ENCODE data around the gene ZNF813.
"Not testable (repeated sequence)": the region's sequence is repeated elsewhere in the genome, so short reads cannot be mapped to it uniquely, and the experiment has no call there.

The ZNF813 gene

DNA sequence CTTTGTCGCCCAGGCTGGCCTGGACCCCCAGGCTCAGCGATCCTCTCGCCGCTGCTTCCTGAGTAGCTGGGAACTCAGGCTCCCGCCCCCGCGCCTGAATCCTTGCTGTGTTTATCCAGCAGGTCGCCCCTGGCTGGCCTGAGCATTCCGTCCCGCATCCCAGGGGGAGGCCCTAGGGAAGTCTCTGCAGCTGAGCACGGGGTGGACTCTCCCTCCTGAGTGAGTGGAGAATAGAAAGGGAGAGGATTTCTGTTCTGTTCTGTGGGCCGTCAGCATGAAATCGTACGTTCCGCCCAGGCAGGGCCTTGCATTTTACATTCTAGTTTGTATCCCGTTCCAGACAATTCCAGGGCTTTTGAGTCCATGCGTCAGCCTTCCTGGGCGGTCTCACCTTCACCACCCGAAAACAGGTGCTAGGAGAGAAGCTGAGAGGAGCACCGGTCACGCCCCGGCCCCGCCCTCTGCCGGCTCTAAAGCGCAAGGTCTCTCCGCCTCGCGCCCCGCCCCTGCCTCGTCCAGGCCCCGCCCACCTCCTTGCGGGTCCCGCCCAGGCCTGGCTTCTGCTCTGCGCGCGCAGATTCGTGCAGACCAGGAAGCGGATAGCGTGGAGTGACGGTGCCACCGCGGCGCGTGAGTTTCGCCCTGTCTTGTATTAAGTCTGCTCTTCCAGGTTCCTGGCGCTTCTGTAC lies 36.0 kb upstream of the ZNF813 start, which contains the start of gene ZNF761:
TSS of gene ZNF761 (plus strand) at position 586 of the 689 bp plus-strand sequence. CDS start 15,285 bp downstream, outside the sequence.
- H3K27ac ChIP-seq: peak within 1 kb of the TSS; percentile 22; the same call in 1 of the 2 replicates
- peak within 1 kb of the TSS; percentile 86 for H3K4me3 ChIP-seq (ENCODE audit: low read depth, low read length)
- H3K27me3 ChIP-seq (ENCODE audit: insufficient read depth, low read depth, severe bottlenecking): no peaks in the 10 kb centered on the region
- no peaks in the 10 kb centered on the region for H3K9me3 ChIP-seq (ENCODE audit: severe bottlenecking)
- no peaks in the 10 kb centered on the region for H3K36me3 ChIP-seq
- DNase-seq: peak; percentile 94
- TF ChIP-seq, protein P1, sequence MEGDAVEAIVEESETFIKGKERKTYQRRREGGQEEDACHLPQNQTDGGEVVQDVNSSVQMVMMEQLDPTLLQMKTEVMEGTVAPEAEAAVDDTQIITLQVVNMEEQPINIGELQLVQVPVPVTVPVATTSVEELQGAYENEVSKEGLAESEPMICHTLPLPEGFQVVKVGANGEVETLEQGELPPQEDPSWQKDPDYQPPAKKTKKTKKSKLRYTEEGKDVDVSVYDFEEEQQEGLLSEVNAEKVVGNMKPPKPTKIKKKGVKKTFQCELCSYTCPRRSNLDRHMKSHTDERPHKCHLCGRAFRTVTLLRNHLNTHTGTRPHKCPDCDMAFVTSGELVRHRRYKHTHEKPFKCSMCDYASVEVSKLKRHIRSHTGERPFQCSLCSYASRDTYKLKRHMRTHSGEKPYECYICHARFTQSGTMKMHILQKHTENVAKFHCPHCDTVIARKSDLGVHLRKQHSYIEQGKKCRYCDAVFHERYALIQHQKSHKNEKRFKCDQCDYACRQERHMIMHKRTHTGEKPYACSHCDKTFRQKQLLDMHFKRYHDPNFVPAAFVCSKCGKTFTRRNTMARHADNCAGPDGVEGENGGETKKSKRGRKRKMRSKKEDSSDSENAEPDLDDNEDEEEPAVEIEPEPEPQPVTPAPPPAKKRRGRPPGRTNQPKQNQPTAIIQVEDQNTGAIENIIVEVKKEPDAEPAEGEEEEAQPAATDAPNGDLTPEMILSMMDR (IDR thresholded peaks at IDR 0.05; ENCODE audit: low read depth, low read length): no peak

- H3K27ac ChIP-seq: peak overlapping the region; percentile 22; the same call in 1 of the 2 replicates
- DNase-seq: no peak
- no peaks in the 10 kb centered on the region for H3K9me3 ChIP-seq (ENCODE audit: severe bottlenecking)
- H3K4me3 ChIP-seq (ENCODE audit: low read depth, low read length): peak overlapping the region; percentile 86
- TF ChIP-seq, protein P1 (IDR thresholded peaks at IDR 0.05; ENCODE audit: low read depth, low read length): no peak
- H3K27me3 ChIP-seq (ENCODE audit: insufficient read depth, low read depth, severe bottlenecking): no peaks in the 10 kb centered on the region
- no peaks in the 10 kb centered on the region for H3K36me3 ChIP-seq
These were observed 35.4 kb upstream of the ZNF813 start for GRCh38 chr19:53432088-53432661.

DNA sequence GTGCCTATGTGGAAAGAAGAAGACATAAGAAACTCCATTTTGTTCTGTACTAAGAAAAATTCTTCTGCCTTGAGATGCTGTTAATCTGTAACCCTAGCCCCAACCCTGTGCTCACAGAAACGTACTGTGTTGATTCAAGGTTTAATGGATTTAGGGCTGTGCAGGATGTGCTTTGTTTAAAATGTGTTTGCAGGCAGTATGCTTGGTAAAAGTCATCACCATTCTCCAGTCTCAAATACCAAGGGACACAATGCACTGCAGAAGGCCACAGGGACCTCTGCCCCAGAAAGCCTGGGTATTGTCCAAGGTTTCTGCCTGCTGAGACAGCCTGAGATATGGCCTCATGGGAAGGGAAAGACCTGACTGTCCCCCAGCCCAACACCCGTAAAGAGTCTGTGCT lies 23.7 kb upstream of the ZNF813 start:
- H3K4me3 ChIP-seq (ENCODE audit: low read depth, low read length); H3K27ac ChIP-seq; H3K36me3 ChIP-seq; DNase-seq; H3K9me3 ChIP-seq (ENCODE audit: severe bottlenecking); H3K27me3 ChIP-seq (ENCODE audit: insufficient read depth, low read depth, severe bottlenecking): not testable (repeated sequence)

GRCh38 chr19:53447196-53447595 lies 20.3 kb upstream of the ZNF813 start:
- H3K27ac ChIP-seq; H3K27me3 ChIP-seq (ENCODE audit: insufficient read depth, low read depth, severe bottlenecking); H3K36me3 ChIP-seq; H3K9me3 ChIP-seq (ENCODE audit: severe bottlenecking); H3K4me3 ChIP-seq (ENCODE audit: low read depth, low read length); DNase-seq: not testable (repeated sequence)

DNA sequence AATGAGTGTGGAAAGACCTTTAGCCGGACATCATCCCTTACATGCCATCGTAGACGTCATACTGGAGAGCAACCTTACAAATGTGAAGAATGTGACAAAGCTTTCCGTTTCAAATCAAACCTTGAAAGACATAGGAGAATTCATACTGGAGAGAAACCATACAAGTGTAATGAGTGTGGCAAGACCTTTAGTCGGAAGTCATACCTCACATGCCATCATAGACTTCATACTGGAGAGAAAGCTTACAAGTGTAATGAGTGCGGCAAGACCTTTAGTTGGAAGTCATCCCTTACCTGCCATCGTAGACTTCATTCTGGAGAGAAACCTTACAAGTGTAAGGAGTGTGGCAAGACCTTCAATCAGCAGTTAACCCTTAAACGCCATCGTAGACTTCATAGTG lies 11.7 kb upstream of the ZNF813 start:
- Histone ChIP-seq H3K9me3 (ENCODE audit: severe bottlenecking) (peaks cover 9% of the 10 kb centered on the region), H3K4me3 (ENCODE audit: low read depth, low read length) (no peak overlapping the region), H3K27ac (no peak overlapping the region), H3K27me3 (ENCODE audit: insufficient read depth, low read depth, severe bottlenecking) (no peaks in the 10 kb centered on the region), H3K36me3 (peaks cover 21% of the 10 kb centered on the region)
- DNase-seq: no peak
- TF ChIP-seq, protein P1 (IDR thresholded peaks at IDR 0.05; ENCODE audit: low read depth, low read length): no peak

GRCh38 chr19:53460131-53460721 lies 7.3 kb upstream of the ZNF813 start:
- not testable (repeated sequence) for H3K9me3 ChIP-seq (ENCODE audit: severe bottlenecking); H3K27me3 ChIP-seq (ENCODE audit: insufficient read depth, low read depth, severe bottlenecking); H3K4me3 ChIP-seq (ENCODE audit: low read depth, low read length); DNase-seq; H3K36me3 ChIP-seq; H3K27ac ChIP-seq

DNA sequence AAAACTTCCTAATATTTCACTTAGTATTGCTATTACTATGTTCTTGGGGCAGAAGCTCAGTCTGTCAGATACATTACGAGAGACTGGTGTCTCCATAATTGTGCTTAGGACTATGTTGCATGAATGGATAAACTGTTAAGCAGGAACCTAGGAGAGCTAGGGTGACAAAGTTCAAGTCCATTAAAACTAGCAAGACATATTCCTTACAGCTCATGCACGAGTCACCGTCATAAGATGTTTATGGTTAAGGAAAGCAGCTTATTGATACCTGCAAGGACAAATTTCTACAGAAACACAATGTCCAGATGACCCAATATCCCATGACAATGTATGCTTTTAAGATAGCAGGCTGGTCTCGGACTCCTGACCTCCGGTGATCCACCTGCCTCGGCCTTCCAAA lies 5.7 kb upstream of the ZNF813 start:
- Histone ChIP-seq H3K27ac (no peak overlapping the region), H3K36me3 (no peaks in the 10 kb centered on the region; the same call in 1 of the 2 replicates)
- TF ChIP-seq, protein P1 (IDR thresholded peaks at IDR 0.05; ENCODE audit: low read depth, low read length): no peak

More for the DNA sequence above, 5.7 kb upstream of the ZNF813 start:
- Histone ChIP-seq H3K4me3 (ENCODE audit: low read depth, low read length) (no peak overlapping the region), H3K9me3 (ENCODE audit: severe bottlenecking) (peaks cover 9% of the 10 kb centered on the region), H3K27me3 (ENCODE audit: insufficient read depth, low read depth, severe bottlenecking) (no peaks in the 10 kb centered on the region)
- no peak for DNase-seq

All from WERI-Rb-1 (cell line).